Omental fat pad (tissue), 4 donors: ENCODE data around the gene TMEM11. TPM values are rescaled to one million over a fixed set of nuclear protein-coding genes. Genes with fewer than 3 reads are reported as not detected.
"Not testable (repeated sequence)": the region's sequence is repeated elsewhere in the genome, so short reads cannot be mapped to it uniquely, and the experiment has no call there.

Experiments used
- ATAC-seq: fragments of 150-250 bp; one replicate; pipeline ENCODE4 v1.9.1; 2016; ENCODE audit warnings: mild to moderate bottlenecking, moderate library complexity; ENCODE audit not compliant: low FRiP score
- DNase-seq: peaks from one replicate; pipeline ENCODE4 v3.0.0-alpha.2; 2019; ENCODE audit warnings: low spot score
- total RNA-seq, 4 donors: library from RNA; depleted of rRNA; stranded (reverse); fragments of >200 nt; gene quantifications; one replicate each; pipeline ENCODE4 v1.1.0, GENCODE V29; 2016
- TF ChIP-seq, protein P1 (sequence below), 3 donors: fragments of 450-650 bp; IDR thresholded peaks; one replicate each; pipeline ENCODE4 v1.5.1; 2016 to 2017; ENCODE audit warnings: antibody characterized with exemption in 3 of 3, mild to moderate bottlenecking in 3 of 3, moderate library complexity in 2 of 3

TMEM11 gene
- total RNA-seq, 4 donors from 2014 or later = 24.9 to 41.3 (median 34.0) TPM

DNA sequence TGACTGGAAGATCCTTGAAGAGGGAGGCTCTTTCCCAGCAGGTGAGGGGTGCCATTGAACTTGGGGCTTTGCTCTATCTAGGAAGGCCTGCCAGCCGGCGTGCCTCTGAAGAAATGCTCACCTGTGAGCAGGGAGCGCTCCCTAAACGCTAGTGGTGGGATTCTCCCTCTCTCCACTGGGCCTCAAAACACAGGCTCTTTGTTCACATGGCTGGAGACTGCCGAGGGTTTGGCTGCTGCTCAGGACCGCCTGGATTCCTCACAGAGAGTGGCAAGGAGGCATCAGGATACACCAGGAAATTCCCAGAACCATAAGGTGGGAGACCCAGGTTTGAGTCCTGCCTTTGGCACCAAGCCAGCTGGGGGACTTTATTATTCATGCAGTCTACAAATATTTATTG is 17.6 kb upstream of the TMEM11 start:
- TF ChIP-seq, protein P1, sequence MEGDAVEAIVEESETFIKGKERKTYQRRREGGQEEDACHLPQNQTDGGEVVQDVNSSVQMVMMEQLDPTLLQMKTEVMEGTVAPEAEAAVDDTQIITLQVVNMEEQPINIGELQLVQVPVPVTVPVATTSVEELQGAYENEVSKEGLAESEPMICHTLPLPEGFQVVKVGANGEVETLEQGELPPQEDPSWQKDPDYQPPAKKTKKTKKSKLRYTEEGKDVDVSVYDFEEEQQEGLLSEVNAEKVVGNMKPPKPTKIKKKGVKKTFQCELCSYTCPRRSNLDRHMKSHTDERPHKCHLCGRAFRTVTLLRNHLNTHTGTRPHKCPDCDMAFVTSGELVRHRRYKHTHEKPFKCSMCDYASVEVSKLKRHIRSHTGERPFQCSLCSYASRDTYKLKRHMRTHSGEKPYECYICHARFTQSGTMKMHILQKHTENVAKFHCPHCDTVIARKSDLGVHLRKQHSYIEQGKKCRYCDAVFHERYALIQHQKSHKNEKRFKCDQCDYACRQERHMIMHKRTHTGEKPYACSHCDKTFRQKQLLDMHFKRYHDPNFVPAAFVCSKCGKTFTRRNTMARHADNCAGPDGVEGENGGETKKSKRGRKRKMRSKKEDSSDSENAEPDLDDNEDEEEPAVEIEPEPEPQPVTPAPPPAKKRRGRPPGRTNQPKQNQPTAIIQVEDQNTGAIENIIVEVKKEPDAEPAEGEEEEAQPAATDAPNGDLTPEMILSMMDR (IDR thresholded peaks at IDR 0.05) = no peak
- ATAC-seq (no peak), DNase-seq (no peak)

DNA sequence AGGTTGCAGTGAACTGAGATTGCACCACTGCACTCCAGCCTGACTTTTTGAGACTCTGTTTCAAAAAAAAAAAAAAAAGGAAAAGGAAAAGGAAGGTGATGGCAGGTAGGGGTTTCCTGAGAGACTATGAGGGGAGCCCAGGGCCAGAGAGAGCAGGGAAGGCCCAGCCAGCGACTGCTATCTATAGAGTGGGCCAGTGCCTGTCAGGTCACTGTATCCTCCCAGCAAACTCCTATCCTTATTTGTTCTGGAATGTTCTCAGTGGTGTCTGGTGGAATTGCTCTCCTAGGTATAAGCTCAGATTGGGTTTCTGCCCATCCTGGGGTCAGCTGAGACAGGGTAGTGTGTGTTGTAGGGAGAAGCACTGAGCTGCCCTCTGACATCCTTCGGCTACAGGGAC is 14.9 kb upstream of the TMEM11 start:
- no peak for ATAC-seq
- no peak for DNase-seq
- TF ChIP-seq, protein P1 (IDR thresholded peaks at IDR 0.05) = no peak

DNA sequence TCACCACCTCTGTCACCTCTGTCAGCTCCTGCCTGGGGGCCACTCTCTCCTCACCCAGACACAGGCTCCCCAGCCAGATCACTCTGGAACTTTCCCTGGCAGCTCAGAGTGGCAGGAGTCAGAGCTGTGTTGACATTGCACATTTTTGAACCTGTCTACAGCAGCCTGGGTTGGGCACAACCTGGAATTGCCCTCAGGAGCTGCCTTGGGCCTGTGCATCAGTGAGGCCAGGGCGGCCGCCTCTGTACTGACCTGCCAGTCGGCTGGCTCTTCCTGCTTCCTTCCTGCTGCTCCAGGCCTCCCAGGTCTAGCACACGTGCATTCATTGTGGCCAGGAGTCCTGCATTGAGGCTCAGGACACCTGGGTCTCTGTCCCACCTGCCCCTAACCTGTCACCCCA is 14.2 kb upstream of the TMEM11 start:
- DNase-seq = no peak
- TF ChIP-seq, protein P1 (IDR thresholded peaks at IDR 0.05) = no peak
- no peak for ATAC-seq

DNA sequence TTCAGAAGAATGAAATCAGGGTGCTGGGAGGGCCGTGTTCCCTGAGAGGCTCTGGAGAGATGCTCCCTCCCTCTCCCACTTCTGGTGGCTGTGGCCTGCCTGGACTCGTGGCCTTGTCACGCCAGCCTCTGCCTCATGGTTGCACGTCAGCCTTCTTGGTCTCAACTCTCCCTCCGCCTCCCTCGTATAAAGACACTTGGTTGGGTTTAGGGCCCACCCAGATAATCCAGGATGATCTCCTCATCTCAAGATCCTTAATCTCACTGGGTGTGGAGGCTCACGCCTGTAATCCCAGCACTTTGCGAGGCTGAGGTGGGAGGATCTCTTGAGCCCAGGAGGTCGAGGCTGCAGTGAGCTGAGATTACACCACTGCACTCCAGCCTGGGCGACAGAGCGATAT is 13.3 kb upstream of the TMEM11 start:
- ATAC-seq, DNase-seq: not testable (repeated sequence)

DNA sequence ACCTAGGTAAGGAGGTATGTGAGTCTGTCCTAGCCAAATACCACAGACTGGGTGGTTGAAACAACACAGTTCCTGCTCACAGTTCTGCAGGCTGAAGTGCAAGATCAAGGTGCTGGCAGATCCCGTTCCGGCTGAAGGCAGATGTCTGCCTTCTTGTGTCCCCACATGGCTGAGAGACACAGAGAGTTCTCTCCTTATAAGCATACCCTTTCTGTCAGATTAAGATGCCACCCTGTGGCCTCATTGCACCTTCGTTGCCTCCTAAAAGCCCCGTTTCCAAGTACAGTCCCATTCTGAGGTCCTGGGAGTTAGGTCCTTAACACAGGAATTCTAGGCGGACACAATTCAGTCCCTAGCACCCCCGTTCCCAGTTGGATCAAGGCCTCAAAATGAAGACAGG is 9.1 kb upstream of the TMEM11 start:
- DNase-seq (no peak), ATAC-seq (no peak)
- TF ChIP-seq, protein P1 (IDR thresholded peaks at IDR 0.05) = no peak

DNA sequence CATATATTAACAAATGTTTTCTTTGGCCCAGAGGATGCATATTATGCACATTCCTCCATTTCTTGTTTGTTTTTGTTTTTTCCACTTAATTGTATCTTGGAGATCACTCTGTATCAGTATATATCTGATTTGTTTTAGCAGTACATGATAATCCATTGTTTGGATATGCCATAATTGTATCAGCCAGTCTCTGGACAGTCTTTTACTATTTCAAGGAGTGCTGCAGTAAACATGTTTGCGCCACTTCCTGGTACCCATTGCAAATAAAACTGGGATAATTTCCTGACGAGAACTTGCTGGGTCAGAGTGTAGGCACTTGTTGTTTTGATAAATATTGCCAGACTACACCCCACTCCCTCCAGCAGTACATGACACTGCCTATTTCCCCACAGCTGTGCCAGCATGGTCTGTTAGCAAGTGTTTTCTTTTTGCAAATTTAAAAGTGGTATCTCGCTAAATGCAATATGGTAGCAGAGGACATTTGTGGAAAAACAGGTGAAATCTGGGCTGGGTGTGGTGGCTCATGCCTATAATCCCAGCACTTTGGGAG is 4.9 kb upstream of the TMEM11 start:
- DNase-seq = no peak
- ATAC-seq = no peak
- TF ChIP-seq, protein P1 (IDR thresholded peaks at IDR 0.05) = no peak

DNA sequence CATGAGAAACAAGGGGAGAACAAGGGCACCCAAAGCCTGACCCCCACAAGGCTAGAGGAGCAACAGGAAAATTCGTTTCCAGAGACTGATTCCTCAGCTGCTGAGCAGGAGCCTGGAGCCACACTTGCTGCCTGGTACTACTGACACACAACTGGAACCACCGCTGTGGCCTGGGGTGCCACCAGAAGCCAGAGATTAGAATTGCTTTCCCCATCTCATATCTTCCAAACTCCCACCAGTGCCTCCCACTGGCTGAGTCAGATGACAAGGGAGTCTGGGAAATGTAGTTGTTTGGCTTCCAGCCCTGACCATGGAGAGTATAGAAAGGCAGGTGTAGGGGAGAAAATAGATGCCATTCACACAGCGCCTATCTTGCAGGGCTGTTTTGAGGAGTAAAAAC is 4.1 kb upstream of the TMEM11 start:
- no peak for ATAC-seq
- TF ChIP-seq, protein P1 (IDR thresholded peaks at IDR 0.05) = no peak
- DNase-seq = no peak

DNA sequence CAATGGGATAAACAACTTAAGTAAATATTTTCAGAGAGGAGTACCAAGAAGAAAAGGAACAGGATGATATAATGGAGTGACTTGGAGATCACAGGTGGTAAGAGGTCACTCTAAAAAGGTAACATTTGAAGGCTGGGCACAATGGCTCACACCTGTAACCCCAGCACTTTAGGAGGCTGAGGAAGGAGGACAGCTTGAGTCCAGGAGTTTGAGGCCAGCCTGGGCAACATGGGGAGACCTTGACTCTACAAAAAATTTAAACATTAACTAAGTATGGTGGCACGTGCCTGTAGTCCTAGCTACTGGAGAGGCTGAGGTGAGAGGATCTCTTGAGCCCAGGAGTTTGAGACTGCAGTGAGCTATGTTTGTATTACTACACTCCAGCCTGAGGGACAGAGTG is 3.4 kb upstream of the TMEM11 start:
- TF ChIP-seq, protein P1 (IDR thresholded peaks at IDR 0.05) = no peak
- DNase-seq (no peak), ATAC-seq (no peak)
